GM21515 (cell line): Measurements from ENCODE around the gene PON3.

Experiments
- ATAC-seq: cut with Tn5 transposase; IDR thresholded peaks from one replicate; pipeline ENCODE4 v1.9.1; 2021; ENCODE audit not compliant: unreplicated experiment

The PON3 gene

GRCh38 chr7:95396136-95397032 is at the start of gene PON3:
TSS of gene PON3 (minus strand) at chr7:95396375. CDS start at chr7:95396350, 25 bp downstream.
- ATAC-seq: no peak

GRCh38 chr7:95444796-95445195 is 48.6 kb upstream of the PON3 start:
- ATAC-seq: no peak

- no peak for ATAC-seq
These were observed 45.1 kb upstream of the PON3 start for GRCh38 chr7:95441042-95441823.

GRCh38 chr7:95440394-95441038 is 44.3 kb upstream of the PON3 start:
- ATAC-seq: no peak

GRCh38 chr7:95436407-95436806 is 40.2 kb upstream of the PON3 start:
- no peak for ATAC-seq

- ATAC-seq: no peak
These were observed 39.2 kb upstream of the PON3 start for GRCh38 chr7:95435422-95435780.

GRCh38 chr7:95434557-95435421 is 38.6 kb upstream of the PON3 start, which contains the start of gene PON2:
TSS of gene PON2 (minus strand) at chr7:95435028. CDS start at chr7:95434951, 77 bp downstream.
- ATAC-seq: peak; percentile 97

- no peak for ATAC-seq
These were observed 37.9 kb upstream of the PON3 start for GRCh38 chr7:95433952-95434556.

GRCh38 chr7:95433129-95433528 is 37.0 kb upstream of the PON3 start:
- no peak for ATAC-seq

GRCh38 chr7:95432606-95433005 is 36.4 kb upstream of the PON3 start:
- no peak for ATAC-seq

GRCh38 chr7:95430864-95431263 is 34.7 kb upstream of the PON3 start:
- no peak for ATAC-seq

GRCh38 chr7:95429241-95429990 is 33.2 kb upstream of the PON3 start:
- no peak for ATAC-seq

- no peak for ATAC-seq
These were observed 31.8 kb upstream of the PON3 start for GRCh38 chr7:95427914-95428516.

GRCh38 chr7:95427166-95427565 is 31.0 kb upstream of the PON3 start:
- no peak for ATAC-seq

- ATAC-seq: no peak
These were observed 29.5 kb upstream of the PON3 start for GRCh38 chr7:95425694-95426093.

GRCh38 chr7:95424716-95425115 is 28.5 kb upstream of the PON3 start:
- ATAC-seq: no peak

GRCh38 chr7:95421847-95422444 is 25.8 kb upstream of the PON3 start:
- ATAC-seq: no peak

GRCh38 chr7:95421000-95421846 is 25.0 kb upstream of the PON3 start:
- no peak for ATAC-seq
